ENCODE data around the gene CEP104.

CEP104 gene

GRCh38 chr1:3894626-3895278 lies 37.7 kb upstream of the CEP104 start:
- DNase-seq, result no peak

GRCh38 chr1:3893190-3893589 lies 36.2 kb upstream of the CEP104 start:
- DNase-seq, result no peak

GRCh38 chr1:3892748-3893147 lies 35.7 kb upstream of the CEP104 start:
- no peak for DNase-seq

DNA sequence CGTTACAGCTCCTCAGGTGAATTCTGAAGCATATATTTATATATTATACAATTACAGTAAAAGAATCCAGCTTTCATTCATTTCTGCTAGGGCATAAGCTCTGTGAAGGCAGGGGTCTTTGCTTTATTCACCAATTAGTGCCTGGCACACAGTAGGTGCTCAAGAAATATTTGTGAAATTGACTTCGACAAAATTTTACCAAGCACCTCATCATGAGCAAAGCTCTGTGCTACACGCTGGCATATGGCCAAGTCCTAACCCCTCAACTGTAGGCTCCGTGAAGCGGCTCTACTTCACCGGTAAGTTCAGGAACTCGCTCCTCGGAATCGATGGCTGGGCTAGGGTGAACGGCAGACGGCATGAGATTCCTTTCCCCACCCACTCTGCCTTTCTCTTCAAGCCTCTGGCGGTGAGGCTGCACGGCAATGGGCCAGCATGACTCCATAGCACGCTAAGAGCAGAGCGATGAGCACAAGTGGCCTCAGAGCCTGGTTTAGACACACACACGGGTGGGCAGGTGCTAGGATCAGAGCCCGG lies 34.4 kb upstream of the CEP104 start:
- no peak for DNase-seq

- DNase-seq, result no peak
These were observed 33.6 kb upstream of the CEP104 start for GRCh38 chr1:3890389-3891328.

GRCh38 chr1:3889936-3890335 lies 32.9 kb upstream of the CEP104 start:
- DNase-seq, result no peak

- no peak for DNase-seq
These were observed 31.3 kb upstream of the CEP104 start for GRCh38 chr1:3888301-3888700.

DNA sequence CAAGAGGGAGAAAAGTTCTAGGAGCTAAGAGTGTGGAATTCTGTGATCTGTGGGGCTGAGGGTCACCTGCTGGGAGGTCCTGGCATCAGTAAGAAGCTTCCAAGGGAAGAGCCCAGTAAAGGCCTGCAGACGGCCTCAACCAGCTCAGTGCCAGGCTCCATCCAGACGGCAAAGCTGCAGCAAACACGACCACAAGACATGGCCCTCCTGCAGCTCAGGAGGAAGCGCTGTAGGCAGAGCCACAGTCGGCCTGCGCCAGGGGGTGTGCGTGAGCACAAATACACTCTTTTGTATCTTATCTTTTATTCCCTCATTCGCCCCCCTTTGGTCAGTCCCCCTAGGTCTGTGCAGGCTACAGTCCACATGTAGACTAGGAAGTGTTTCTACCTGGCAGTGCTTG lies 29.7 kb upstream of the CEP104 start:
- DNase-seq, result no peak

DNA sequence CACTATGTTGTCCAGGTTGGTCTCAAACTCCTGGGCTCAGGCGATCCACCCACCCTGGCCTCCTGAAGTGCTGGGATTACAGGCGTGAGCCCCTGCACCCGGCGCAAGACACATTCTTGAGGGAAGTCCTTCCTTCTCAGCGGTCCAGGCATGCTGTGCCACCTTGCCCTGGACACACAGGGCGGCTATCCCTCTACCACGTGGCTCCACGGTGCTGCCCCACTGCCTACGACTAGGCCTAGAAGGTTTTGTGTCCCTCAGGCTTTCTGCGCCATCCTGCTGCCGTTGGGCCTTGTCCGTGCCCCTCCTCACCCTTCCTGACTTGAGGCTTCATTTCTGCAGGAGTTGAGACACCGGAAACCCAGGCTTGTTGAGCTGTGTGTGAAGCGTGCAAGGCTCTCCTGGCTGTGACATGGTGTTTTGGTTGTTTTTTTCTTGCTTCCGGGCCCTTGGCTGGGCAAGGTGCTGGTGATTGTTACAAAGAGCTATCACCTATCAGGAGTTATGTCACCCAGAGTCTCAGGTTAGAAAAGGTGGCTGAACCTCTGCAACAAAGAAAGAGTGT lies 29.2 kb upstream of the CEP104 start:
- no peak for DNase-seq

DNA sequence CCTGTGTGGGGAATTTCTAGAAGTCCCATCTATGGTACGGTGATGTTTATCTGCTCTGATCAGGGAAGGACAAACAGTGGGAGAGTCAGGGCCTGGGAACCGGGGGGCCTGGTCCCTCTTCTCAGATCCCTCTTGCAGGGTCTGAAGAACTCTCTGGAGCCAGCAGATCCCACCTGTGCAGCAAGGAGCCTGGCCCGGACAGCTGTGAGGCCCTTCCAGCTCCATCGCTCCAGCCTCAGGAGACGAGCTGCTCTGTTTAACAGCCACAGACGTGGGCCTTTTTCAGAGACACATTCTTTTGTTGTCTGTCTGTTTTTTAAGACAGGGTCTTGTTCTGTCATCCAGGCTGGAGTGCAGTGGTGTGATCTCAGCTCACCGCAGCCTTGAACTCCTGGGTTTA lies 28.6 kb upstream of the CEP104 start:
- no peak for DNase-seq

DNA sequence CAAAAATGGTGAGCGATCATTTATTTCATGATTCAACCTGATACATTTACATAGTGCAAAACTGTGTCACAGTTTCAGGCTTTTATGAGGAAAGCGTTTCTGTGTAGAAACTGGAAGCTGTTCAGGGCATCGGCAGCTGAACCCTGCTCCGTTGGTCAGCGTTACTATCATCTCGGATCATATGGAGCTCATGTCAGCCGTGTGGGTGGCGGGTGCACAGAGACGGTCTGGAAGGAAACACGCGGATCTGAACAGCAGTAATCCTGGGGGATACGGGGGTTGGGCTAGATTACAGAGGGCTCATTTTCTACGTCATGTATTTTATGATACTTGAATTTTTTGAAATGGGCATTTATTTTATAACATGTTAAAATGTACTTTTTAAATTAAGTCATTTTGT lies 28.0 kb upstream of the CEP104 start:
- DNase-seq, result no peak

- no peak for DNase-seq
These were observed 26.3 kb upstream of the CEP104 start for GRCh38 chr1:3883194-3883925.

DNA sequence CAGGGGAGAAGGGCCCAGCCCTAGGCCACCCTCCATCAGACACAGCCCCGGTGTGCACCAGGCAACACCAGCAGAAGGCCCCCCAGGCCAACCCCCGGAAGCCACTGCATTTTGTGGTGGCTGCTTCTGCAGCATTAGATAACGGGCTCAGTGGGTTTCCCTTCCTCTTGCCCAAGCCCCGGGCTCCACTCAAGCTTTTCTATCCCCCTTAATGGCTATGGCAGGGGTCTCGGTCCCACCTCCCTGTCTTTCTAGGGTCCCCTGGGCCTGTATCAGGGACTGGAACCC lies 24.1 kb upstream of the CEP104 start:
- DNase-seq, result no peak

- no peak for DNase-seq
These were observed 23.6 kb upstream of the CEP104 start for GRCh38 chr1:3880429-3881192.

DNA sequence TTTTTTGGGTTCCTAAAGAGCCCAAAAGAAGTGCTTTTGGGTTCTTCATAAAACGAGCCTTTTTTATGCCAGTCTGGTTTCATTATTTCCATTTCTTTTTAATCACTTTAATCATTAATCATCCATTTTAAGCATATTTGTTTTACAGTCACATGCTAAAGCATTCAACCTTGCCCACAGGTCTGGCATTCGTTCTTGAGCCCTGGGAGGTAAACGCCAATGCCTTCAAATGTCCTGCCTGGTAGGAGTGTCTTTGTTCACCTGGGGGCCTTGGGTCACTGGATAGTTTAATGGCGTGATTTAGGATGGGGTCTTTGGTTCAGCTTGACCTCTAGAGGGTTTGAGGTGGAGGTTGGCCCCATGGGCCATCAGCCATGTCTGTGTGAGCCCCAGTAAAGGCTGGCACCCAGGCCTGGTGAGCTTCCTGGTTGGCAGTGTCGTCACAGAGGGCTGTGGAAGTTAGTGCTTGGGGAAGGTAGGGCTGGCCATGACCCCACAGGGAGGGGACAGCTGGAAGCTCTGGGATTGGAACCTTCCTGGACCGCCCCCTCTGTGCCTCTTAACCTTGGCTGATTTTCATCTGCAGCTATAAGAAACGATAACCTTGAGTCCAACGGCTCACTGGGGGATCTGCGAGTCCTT lies 22.9 kb upstream of the CEP104 start:
- no peak for DNase-seq

GRCh38 chr1:3879099-3879498 lies 22.1 kb upstream of the CEP104 start:
- DNase-seq, result no peak

DNA sequence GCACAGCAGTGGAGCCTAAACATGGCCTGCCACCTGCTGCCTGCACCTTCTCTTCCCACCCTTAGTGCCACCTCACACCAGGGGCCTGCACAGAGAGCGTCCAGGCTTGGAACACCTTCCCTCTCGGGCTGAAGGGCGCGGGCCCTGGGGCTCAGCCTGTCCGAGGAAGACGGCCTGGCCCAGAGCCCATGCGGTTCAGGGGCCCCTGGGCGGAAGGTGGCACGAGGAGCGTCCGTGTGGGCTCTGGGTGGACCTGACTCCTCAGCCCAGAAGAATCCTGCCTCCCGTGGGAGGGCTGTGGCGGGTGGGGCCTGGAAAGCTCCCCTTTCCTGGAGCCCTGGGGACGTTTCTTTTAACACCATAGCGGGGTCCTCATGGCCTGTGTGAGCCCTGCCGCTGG lies 19.7 kb upstream of the CEP104 start:
- no peak for DNase-seq

DNA sequence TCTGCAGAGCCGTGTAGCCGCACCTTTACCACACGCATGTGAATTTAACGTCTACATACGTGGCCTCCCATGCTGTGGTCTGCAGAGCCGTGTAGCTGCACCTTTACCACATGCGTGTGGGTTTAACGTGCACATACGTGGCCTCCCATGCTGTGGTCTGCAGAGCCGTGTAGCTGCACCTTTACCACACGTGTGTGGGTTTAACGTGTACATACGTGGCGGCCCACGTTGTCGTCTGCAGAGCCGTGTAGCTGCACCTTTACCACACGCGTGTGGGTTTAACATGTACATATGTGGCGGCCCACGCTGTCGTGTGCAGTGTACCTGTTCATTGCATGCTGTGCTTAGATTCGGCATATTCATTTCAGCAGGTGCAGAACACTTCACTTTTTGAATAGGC lies 17.7 kb upstream of the CEP104 start:
- no peak for DNase-seq

DNA sequence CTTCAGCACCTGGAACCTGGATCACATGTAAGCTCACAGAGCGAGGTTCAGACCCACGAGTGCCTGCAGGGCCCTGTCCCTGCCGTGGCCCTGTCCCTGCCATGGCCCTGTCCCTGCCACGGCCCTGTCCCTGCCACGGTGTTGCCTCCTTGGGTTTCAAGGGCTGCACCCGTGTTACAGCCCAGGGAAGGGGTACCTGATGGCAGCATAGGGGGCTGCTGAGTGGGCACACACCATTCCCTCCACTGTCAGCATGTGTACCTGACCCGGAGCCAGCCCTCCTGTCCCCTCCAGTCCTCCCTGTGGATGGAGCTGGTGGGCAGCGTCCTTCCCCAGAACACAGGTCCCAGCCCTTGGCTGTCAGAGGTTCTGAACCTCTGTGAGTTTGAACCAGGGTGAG lies 15.5 kb upstream of the CEP104 start:
- no peak for DNase-seq

- no peak for DNase-seq
These were observed 14.4 kb upstream of the CEP104 start for GRCh38 chr1:3871451-3871805.

DNA sequence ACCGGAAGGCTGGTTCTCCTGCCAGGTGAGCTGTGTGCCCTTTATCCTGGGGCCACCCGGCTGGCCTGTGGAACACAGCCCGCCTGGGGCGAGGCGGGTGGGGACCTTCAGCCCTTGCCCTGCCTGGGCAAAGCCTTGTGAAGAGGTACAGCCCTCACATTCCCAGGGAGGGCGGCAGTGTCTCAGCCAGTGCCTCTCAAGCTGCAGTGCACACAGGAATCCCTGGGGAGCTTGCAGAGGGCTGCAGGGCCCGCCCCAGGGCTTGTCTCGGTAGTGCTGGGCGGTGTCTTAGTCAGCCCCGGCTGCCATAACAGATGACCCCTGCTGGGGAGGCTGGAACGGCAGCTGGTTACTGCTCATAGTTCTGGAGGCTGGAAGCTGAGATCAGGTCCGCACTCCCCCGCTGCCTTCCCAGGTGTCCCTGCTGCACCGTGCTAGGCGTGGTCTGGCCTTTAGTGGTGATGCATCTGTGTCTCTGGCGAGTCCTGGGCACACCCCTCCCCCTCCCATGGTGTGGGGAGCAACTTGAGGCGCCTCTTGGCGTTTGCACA lies 12.8 kb upstream of the CEP104 start:
- no peak for DNase-seq

Measured in fibroblast of skin of abdomen (primary cell).